Neutrophil (primary cell): ENCODE measurements around the gene ATP6V0C.

Experiments used
- H3K27ac ChIP-seq: fragments of 200-600 bp; sonication (generic); 2 replicates; pipeline ENCODE4 v1.5.1; 2016; ENCODE audit warnings: mild to moderate bottlenecking, moderate library complexity
- H3K27me3 ChIP-seq: fragments of 200-600 bp; sonication (generic); 2 replicates; pipeline ENCODE4 v1.6.0; 2016; ENCODE audit warnings: mild to moderate bottlenecking
- H3K36me3 ChIP-seq: fragments of 200-600 bp; sonication (generic); 2 replicates; pipeline ENCODE4 v1.5.1; 2017
- H3K4me1 ChIP-seq, 2 experiments: fragments of 200-600 bp in 1 of 2; sonication (generic) in 1 of 2; 1 replicate in 1 of 2; 2 replicates in 1 of 2; pipeline versions ENCODE4 v1.5.1 to v1.6.1; 2013 to 2016; ENCODE audit warnings: low read depth in 1 of 2, low read length in 1 of 2, mild to moderate bottlenecking in 1 of 2, moderate library complexity in 1 of 2; ENCODE audit not compliant: control insufficient read depth in 1 of 2, insufficient read depth in 1 of 2
- H3K4me3 ChIP-seq, 2 experiments: fragments of 200-600 bp in 1 of 2; sonication (generic) in 1 of 2; 1 replicate in 1 of 2; 2 replicates in 1 of 2; pipeline ENCODE4 v1.5.1; 2013 to 2016; ENCODE audit warnings: low read depth in 1 of 2, low read length in 1 of 2, mild to moderate bottlenecking in 1 of 2, moderate library complexity in 1 of 2
- H3K9me3 ChIP-seq: fragments of 200-600 bp; sonication (generic); 2 replicates; pipeline ENCODE4 v1.5.1; 2016
- TF ChIP-seq, protein P1 (sequence below): fragments of 200-600 bp; sonication (generic); IDR thresholded peaks from 2 replicates; pipeline ENCODE4 v1.5.1; 2016; ENCODE audit warnings: antibody characterized with exemption

The ATP6V0C gene

DNA sequence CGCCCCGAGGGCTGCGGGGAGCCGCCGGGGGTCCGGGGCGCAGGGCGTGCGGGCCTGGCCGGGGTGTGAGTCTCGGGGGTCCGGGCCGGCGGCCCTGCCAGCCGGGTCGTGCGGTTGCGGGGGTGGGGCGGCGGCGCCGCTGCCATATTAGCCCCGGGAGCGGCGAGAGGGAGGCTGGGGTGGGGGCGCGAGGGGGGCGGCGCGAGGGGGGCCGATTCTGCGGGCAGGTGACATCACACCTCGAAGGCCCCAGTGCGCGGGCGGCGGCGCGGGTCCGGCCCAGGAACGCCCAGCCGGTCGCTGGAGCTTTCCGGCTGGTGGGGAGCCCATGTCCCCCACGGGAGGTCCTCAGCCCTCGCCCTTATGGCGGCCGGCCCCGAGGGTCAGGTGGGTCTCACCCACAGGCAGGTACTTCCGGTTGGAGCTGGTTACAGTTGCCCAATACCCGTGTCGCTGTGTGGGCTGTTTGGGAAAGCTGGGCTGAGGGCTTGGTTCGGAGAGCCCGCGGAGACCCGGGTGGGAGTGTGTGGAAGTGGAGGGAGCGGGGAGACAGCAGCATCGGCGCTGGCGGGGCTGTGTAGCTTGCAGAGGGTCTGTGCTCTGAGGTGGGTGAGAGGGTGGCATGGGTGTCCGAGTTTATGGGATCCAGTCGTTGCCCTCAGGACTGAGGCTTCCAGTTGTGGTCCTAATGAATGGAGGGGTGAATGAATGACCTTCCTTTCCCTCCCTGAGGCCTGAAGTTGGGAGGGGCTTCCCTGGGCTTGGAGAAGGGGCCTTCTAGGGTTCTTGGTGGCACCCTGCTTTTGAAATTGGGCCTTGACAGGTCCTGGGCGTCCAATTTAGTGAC, 804 bp downstream of the ATP6V0C start:
- H3K9me3 ChIP-seq, result no peaks in the 10 kb centered on the region
- peak overlapping the region; percentile 100 for H3K27ac ChIP-seq
- peaks cover 65 to 67% of the 10 kb centered on the region in 2 experiments for H3K4me1 ChIP-seq
- H3K4me3 ChIP-seq, result peak overlapping the region; percentile 73 to 96
- peaks cover 7% of the 10 kb centered on the region for H3K36me3 ChIP-seq
- H3K27me3 ChIP-seq, result no peaks in the 10 kb centered on the region
- TF ChIP-seq, protein P1, sequence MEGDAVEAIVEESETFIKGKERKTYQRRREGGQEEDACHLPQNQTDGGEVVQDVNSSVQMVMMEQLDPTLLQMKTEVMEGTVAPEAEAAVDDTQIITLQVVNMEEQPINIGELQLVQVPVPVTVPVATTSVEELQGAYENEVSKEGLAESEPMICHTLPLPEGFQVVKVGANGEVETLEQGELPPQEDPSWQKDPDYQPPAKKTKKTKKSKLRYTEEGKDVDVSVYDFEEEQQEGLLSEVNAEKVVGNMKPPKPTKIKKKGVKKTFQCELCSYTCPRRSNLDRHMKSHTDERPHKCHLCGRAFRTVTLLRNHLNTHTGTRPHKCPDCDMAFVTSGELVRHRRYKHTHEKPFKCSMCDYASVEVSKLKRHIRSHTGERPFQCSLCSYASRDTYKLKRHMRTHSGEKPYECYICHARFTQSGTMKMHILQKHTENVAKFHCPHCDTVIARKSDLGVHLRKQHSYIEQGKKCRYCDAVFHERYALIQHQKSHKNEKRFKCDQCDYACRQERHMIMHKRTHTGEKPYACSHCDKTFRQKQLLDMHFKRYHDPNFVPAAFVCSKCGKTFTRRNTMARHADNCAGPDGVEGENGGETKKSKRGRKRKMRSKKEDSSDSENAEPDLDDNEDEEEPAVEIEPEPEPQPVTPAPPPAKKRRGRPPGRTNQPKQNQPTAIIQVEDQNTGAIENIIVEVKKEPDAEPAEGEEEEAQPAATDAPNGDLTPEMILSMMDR, result no peak

DNA sequence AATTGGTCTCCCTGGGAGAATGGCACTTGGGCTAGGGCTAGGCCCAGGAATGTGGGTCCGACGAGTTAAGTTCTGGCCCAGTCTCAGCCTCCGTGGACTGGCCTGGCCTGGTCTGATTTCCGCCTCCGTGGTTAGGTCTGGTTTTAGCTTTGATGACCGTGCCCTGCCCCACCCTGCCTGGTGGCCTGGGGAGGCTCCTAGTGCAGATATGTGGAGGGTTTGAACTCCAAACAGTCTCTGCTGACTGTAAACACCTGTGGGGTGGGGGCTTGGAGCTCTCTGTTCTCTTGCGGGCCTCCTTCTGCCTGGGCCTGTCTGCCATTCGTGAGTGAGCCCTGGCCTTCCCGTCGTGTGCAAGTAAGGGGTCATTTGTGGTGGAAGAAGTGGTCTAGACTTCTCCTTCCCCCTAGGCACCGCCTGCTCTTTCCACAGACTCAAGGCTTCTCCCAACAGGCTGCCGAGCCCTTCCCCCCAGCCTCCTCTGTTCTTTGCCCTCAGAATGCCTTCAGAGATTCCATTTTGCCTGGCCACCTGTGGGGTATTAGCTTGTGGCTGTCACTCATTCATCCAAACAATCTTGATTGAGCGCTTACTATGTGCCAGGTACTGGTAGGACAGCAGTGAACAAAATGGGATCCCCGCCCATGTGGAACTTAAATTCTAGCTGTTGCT, 1.6 kb downstream of the ATP6V0C start:
- Histone ChIP-seq H3K27ac (peak overlapping the region; percentile 100), H3K9me3 (no peaks in the 10 kb centered on the region), H3K36me3 (peaks cover 11% of the 10 kb centered on the region), H3K27me3 (no peaks in the 10 kb centered on the region), H3K4me1 (peaks cover 64 to 65% of the 10 kb centered on the region in 2 experiments), H3K4me3 (peak overlapping the region; percentile 73 to 96)
- TF ChIP-seq, protein P1, result no peak

DNA sequence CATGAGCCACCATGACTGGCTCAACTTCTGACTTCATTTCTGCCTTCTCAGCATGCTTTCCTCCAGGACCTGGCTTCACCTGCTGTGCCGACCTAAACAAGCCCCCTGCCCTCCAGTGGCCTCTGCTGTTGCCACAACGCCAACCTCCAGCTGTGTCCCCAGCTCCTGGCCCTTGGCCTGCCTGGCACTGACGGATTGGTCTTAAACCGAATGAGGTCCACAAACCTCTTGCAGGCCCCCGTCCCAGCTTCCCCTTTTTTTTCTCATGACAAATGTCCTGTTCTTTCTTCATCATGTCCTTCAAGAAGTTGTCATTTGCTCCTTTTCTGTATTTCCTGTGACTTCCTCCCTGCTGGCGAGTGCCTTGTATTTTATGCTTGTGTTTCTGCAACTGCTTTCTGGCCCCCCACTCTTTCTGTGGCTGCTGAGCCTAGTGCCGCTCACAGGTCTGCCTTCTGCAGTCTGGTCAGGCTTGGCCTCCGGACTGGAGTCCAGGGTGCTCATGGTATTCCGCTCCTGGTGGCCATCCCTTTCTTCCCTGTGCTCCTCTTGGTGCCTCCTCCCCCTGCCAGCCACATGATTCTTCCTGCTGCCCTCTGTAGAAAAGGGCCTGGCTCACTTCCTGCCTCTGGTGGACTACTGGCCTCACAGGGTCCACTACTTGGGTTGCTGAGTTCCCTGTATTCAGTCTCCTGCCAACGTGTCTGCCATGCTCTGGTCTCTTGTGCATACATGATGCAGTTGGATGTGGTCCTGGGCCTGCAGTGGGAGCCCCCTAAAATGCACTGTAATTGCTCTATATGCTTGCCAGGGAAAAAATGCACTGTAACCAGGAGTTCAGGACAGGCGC, 2.9 kb downstream of the ATP6V0C start:
- peaks cover 11% of the 10 kb centered on the region for H3K36me3 ChIP-seq
- H3K27ac ChIP-seq, result peak overlapping the region; percentile 100
- no peaks in the 10 kb centered on the region for H3K27me3 ChIP-seq
- TF ChIP-seq, protein P1, result no peak
- H3K4me3 ChIP-seq, result peak overlapping the region; percentile 73 to 96
- H3K4me1 ChIP-seq, result peaks cover 73 to 75% of the 10 kb centered on the region in 2 experiments
- H3K9me3 ChIP-seq, result no peaks in the 10 kb centered on the region

GRCh38 chr16:2517954-2518605, 4.3 kb downstream of the ATP6V0C start:
- peaks cover 71 to 77% of the 10 kb centered on the region in 2 experiments for H3K4me1 ChIP-seq
- H3K27ac ChIP-seq, result peak overlapping the region; percentile 100

More at GRCh38 chr16:2517954-2518605, 4.3 kb downstream of the ATP6V0C start:
- TF ChIP-seq, protein P1, result no peak
- Histone ChIP-seq H3K4me3 (peak overlapping the region; percentile 20 to 73), H3K9me3 (no peaks in the 10 kb centered on the region), H3K27me3 (no peaks in the 10 kb centered on the region), H3K36me3 (peaks cover 20% of the 10 kb centered on the region)
